ENCODE data around the gene LRPAP1.

DNA sequence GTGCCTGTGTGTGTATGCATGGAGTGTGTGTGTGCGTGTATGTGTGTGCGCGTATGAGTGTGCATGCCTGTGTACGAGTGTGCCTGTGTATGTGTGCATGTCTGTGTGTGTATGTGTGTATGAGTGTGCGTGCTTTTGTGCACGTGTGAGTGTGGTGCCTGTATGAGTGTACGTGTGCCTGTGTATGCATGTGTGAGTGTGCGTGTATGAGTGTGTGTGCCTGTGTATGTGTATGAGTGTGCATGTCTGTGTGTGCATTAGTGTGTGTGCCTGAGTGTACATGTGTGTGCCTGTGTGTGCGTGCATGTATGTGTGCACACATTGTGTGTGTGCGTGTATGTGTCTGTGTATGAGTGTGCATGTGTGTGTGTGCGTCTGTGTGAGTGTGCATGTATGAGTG is 63.4 kb downstream of the LRPAP1 start:
- no peak for TF ChIP-seq EZH2 (IDR thresholded peaks at IDR 0.05; ENCODE audit: borderline replicate concordance, low read length)
- TF ChIP-seq, protein P1, sequence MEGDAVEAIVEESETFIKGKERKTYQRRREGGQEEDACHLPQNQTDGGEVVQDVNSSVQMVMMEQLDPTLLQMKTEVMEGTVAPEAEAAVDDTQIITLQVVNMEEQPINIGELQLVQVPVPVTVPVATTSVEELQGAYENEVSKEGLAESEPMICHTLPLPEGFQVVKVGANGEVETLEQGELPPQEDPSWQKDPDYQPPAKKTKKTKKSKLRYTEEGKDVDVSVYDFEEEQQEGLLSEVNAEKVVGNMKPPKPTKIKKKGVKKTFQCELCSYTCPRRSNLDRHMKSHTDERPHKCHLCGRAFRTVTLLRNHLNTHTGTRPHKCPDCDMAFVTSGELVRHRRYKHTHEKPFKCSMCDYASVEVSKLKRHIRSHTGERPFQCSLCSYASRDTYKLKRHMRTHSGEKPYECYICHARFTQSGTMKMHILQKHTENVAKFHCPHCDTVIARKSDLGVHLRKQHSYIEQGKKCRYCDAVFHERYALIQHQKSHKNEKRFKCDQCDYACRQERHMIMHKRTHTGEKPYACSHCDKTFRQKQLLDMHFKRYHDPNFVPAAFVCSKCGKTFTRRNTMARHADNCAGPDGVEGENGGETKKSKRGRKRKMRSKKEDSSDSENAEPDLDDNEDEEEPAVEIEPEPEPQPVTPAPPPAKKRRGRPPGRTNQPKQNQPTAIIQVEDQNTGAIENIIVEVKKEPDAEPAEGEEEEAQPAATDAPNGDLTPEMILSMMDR (IDR thresholded peaks at IDR 0.05; ENCODE audit: low read length), result no peak

Data from OCI-LY1 (cell line).